Mucosa of stomach (tissue), 1 donor: ENCODE data around the gene FKBP5.
"Not testable (repeated sequence)": the region's sequence is repeated elsewhere in the genome, so short reads cannot be mapped to it uniquely, and the experiment has no call there.

Experiments
- H3K27me3 ChIP-seq: one replicate; pipeline ENCODE4 v1.7.0; 2013; ENCODE audit warnings: mild to moderate bottlenecking, low read length; ENCODE audit not compliant: control insufficient read depth, insufficient read depth
- H3K36me3 ChIP-seq: one replicate; pipeline ENCODE4 v1.7.0; 2013; ENCODE audit warnings: low read length; ENCODE audit not compliant: control insufficient read depth, insufficient read depth
- H3K4me1 ChIP-seq: one replicate; pipeline ENCODE4 v1.7.0; 2013; ENCODE audit warnings: mild to moderate bottlenecking, low read length; ENCODE audit not compliant: control insufficient read depth, insufficient read depth
- H3K4me3 ChIP-seq: one replicate; pipeline ENCODE4 v1.7.0; 2013; ENCODE audit warnings: low read length
- H3K9ac ChIP-seq: one replicate; pipeline ENCODE4 v1.7.0; 2013; ENCODE audit warnings: mild to moderate bottlenecking, low read length, moderate library complexity
- H3K9me3 ChIP-seq: one replicate; pipeline ENCODE4 v1.7.0; 2013; ENCODE audit warnings: mild to moderate bottlenecking, low read length, moderate library complexity; ENCODE audit not compliant: control insufficient read depth
- donor health status: Pancreatic carcinoma.

FKBP5 gene

GRCh38 chr6:35553315-35553714, 135.4 kb downstream of the FKBP5 start:
- Histone ChIP-seq H3K4me3 (no peak overlapping the region), H3K4me1 (no peaks in the 10 kb centered on the region), H3K9ac (no peak overlapping the region), H3K27me3 (peaks cover 3% of the 10 kb centered on the region), H3K9me3 (no peaks in the 10 kb centered on the region), H3K36me3 (no peaks in the 10 kb centered on the region)

DNA sequence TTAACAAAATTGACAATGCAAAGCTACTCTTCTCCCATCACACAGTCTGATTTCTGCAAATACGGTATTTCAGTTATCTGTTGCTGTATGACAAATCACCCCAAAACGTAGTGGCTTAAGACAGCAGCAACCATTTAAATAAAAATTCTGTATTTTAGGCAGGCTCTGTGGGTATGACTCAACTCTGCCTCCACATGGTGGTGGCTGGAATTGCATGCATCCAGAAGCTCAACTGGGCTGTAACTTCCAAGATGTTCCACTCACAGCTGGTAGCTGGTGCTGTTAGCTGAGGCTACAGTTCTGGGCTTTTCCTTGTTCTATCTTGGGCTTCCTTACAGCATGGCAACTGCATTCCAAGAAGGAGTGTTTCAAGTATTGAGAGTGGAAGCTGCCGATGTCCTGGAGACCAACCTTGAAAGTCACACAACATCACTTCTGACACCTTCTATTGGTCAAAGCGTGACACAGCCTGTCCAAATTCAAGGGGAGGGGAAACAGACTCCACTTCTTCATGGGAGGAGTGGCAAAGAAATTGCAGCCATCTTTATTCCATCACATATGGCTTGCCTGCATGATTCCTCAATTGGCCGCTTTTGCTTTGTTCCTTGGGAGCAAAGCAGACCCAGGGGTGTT, 136.3 kb downstream of the FKBP5 start:
- Histone ChIP-seq H3K27me3 (peaks cover 3% of the 10 kb centered on the region), H3K9me3 (no peaks in the 10 kb centered on the region), H3K9ac (no peak overlapping the region), H3K4me1 (no peaks in the 10 kb centered on the region), H3K36me3 (no peaks in the 10 kb centered on the region), H3K4me3 (no peak overlapping the region)

DNA sequence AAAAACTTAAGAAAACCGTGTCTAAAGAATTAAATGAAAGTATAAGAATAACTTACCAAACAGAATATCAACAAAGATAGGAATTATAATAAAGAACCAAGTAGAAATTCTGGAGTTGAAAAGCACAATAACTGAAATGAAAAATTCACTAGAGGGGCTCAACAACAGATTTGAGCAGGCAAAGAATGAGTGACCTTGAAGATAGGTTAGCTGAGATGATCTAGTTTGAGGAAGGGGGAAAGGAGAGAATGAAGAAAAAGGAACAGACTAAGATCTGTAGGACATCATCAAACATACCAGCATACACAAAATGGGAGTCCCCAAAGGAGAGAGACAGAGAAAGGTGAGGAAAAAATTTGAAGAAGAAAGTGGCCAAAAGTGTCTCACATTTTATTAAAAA, 138.3 kb downstream of the FKBP5 start:
- peaks cover 8% of the 10 kb centered on the region for H3K27me3 ChIP-seq

DNA sequence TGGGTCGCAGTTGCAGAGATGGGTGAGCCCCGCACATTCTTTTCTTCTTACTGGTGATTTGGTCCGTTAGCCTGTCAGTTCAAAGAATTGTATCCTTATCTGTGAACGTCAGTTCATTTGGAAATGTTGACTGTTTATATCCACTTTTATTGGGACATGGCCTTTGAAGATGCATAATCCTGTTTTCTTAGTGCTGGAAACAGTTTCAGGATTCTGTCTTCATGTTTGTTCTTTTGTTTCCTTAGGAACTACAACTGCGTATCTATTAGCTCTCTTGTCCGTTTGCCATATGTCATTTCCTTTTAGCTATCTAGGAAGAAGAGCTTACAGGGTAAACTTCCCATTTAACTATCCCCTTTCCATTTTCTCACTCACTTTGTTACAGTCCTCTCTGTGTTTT, 141.0 kb downstream of the FKBP5 start:
- Histone ChIP-seq H3K4me1 (no peaks in the 10 kb centered on the region), H3K9me3 (no peaks in the 10 kb centered on the region), H3K27me3 (peaks cover 14% of the 10 kb centered on the region), H3K36me3 (no peaks in the 10 kb centered on the region), H3K9ac (no peak overlapping the region), H3K4me3 (no peak overlapping the region)

More for the DNA sequence above, 138.3 kb downstream of the FKBP5 start:
- no peaks in the 10 kb centered on the region for H3K36me3 ChIP-seq
- no peaks in the 10 kb centered on the region for H3K9me3 ChIP-seq
- H3K9ac ChIP-seq = no peak overlapping the region
- H3K4me3 ChIP-seq = no peak overlapping the region
- H3K4me1 ChIP-seq = no peaks in the 10 kb centered on the region

DNA sequence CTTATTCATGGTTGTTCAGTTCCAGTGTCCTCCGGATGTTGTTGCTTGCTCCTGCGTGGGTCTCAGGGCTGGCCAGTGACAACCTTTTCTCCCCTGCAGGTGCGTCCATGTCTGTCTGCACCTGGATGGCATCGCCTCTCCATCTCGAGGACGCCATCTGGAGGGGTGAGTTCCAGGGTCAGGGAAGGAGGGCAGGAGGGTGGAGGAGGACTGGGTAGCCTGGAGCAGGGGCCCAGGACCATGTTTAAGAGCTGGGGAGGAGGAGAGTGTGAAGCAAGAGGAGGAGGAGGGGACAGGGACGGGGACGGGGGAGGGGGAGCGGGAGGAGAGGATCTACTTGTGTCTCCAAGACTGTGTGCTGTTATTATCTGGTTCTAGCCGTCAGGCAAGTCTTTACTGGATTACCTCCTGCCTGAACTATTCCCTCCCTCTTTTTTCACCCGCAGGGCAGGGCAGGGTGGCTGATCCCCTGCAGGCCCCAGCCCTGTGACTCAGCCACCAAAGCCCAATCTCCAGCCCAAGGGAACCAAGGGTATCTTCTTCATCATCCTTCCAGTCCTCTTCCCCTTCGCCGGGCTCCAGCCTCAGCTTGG, 143.8 kb downstream of the FKBP5 start:
- Histone ChIP-seq H3K4me1 (no peaks in the 10 kb centered on the region), H3K36me3 (no peaks in the 10 kb centered on the region), H3K27me3 (peaks cover 11% of the 10 kb centered on the region), H3K9me3 (no peaks in the 10 kb centered on the region), H3K9ac (no peak overlapping the region), H3K4me3 (no peak overlapping the region)

GRCh38 chr6:35543459-35544193, 145.1 kb downstream of the FKBP5 start:
- Histone ChIP-seq H3K9ac (no peak overlapping the region), H3K9me3 (no peaks in the 10 kb centered on the region), H3K4me1 (no peaks in the 10 kb centered on the region), H3K4me3 (no peak overlapping the region), H3K27me3 (peaks cover 11% of the 10 kb centered on the region), H3K36me3 (no peaks in the 10 kb centered on the region)

DNA sequence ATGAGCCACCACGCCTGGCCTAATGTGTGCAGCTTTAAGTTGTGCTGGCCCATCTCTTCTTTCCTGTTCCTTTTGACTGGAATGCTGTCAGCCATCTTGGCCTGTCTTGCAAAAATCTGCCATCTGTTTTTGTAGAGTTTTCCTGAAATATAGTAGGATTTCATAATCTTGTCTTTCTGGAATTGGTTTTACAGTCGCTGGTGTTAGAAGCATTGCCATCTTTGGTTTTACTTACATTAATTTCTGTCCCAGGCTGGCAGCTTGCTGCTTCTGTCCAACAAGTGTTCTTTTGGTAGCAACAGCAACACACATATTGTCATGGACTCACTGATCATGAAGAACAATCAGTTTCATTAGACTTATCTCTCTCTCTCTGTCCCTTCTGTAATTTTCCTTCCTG, 146.9 kb downstream of the FKBP5 start:
- Histone ChIP-seq H3K9me3 (no peaks in the 10 kb centered on the region), H3K36me3 (no peaks in the 10 kb centered on the region), H3K9ac (no peak overlapping the region), H3K4me3 (no peak overlapping the region), H3K4me1 (no peaks in the 10 kb centered on the region), H3K27me3 (peaks cover 11% of the 10 kb centered on the region)

DNA sequence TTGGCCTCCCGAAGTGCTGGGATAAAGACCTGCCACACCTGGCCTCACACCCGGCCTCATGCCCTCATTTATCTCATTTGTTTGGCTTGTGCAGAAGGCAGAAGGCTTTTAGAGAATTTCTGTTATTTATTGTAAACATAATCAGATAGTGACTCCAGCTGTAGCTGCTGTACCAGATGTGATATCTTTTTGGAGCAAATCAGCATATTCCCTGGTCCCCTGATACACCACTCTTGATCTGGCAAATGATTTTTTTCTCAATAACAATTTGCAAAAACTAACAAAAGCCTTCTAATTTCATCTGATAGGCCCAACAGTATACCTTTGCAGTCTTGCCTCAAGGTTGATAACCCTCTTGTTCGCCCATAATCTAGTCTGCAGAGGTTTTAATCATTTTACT, 149.5 kb downstream of the FKBP5 start:
- Histone ChIP-seq H3K4me1 (no peaks in the 10 kb centered on the region), H3K27me3 (no peaks in the 10 kb centered on the region), H3K36me3 (no peaks in the 10 kb centered on the region), H3K4me3 (no peak overlapping the region), H3K9ac (no peak overlapping the region), H3K9me3 (no peaks in the 10 kb centered on the region)

DNA sequence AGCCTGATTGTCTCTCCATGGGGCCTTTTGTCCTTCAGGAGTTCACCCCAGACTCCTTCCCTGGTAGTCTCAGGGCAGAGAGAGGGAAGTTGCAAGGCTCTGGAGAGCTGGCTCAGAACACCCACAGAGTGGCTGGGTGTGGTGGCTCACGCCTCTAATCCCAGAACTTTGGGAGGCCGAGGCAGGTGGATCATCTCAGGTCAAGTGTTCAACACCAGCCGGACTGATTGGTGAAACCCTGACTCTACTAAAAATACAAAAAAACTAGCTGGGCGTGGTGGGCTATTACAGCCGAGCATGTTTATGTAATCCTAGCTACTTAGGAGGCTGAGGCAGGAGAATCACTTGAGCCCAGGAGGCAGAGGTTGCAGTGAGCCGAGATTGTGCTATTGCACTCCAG, 152.9 kb downstream of the FKBP5 start:
- H3K4me3 ChIP-seq, H3K27me3 ChIP-seq, H3K9me3 ChIP-seq, H3K4me1 ChIP-seq, H3K36me3 ChIP-seq, H3K9ac ChIP-seq: not testable (repeated sequence)

- Histone ChIP-seq H3K36me3 (no peaks in the 10 kb centered on the region), H3K4me3 (no peak overlapping the region), H3K9me3 (no peaks in the 10 kb centered on the region), H3K27me3 (no peaks in the 10 kb centered on the region), H3K9ac (no peak overlapping the region), H3K4me1 (no peaks in the 10 kb centered on the region)
Measured at GRCh38 chr6:35534407-35535170, 154.1 kb downstream of the FKBP5 start.

DNA sequence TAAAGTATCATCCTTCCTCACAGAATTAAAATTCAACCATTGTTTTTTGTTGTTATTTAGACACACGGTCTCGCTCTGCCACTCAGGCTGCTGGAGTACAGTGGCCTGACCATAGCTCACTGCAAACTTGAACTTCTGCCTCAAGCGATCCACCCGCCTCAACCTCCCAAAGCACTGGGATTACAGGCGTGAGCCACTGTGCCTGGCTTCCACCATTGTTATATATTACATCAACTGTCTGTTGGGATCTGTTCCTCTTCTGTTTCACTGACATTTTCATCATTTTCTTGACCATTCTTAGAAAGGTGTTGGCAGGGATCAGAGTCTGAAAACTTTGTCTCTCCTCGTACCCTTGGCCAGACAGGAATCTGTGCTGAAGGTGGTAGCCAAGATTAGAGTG, 154.7 kb downstream of the FKBP5 start:
- Histone ChIP-seq H3K9me3 (no peaks in the 10 kb centered on the region), H3K27me3 (no peaks in the 10 kb centered on the region), H3K36me3 (no peaks in the 10 kb centered on the region), H3K4me3 (no peak overlapping the region), H3K9ac (no peak overlapping the region), H3K4me1 (no peaks in the 10 kb centered on the region)

DNA sequence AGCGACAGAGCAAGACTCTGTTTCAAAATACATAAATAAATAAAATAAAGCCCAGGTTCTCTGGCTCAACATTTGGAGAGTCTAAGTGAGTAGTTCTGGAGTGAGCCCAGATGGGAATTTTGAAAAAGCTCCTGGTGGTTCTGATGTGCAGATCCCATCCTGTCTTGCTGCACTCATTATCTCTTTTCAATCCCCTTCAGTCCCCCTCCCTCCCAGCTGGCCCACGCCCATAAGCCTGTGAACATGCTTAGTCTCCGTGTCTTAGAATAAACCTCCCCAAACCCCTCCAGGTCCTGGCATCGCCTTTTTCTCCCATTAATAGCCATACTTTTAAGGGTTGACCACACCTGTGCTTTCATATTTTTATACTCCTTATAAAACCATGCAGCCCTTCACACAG, 156.6 kb downstream of the FKBP5 start:
- Histone ChIP-seq H3K4me1 (no peaks in the 10 kb centered on the region), H3K9me3 (no peaks in the 10 kb centered on the region), H3K36me3 (no peaks in the 10 kb centered on the region), H3K4me3 (no peak overlapping the region), H3K9ac (no peak overlapping the region), H3K27me3 (no peaks in the 10 kb centered on the region)
